Skeletal muscle tissue (tissue), 2 donors: ENCODE data around the gene PLPPR5. TPM values are rescaled to one million over a fixed set of nuclear protein-coding genes. Genes with fewer than 3 reads are reported as not detected.

ENCODE experiments used
- small RNA-seq: library from RNA; depleted of rRNA; stranded (forward); fragments of <200 nt; gene quantifications from one replicate; pipeline ENCODE3, GENCODE V24; 2014
- total RNA-seq: library from RNA; depleted of rRNA; stranded (reverse); fragments of >200 nt; gene quantifications from one replicate; pipeline ENCODE4 v1.2.3, GENCODE V29; 2014

The PLPPR5 gene
- total RNA-seq, 1 donor from 2014 or later, result 1.6 TPM

Small RNA genes within 50 kb of the gene (small RNA-seq; reads per million reads assigned to genes)
- gene AL445433.1, result not detected
